Inflammatory macrophage treated with lipopolysaccharide for 4 hours (primary cell): ENCODE results near the gene TAS2R19.

Source experiments
- DNase-seq: peaks from one replicate; pipeline ENCODE4 v3.0.0-alpha.2; 2020

TAS2R19 gene

DNA sequence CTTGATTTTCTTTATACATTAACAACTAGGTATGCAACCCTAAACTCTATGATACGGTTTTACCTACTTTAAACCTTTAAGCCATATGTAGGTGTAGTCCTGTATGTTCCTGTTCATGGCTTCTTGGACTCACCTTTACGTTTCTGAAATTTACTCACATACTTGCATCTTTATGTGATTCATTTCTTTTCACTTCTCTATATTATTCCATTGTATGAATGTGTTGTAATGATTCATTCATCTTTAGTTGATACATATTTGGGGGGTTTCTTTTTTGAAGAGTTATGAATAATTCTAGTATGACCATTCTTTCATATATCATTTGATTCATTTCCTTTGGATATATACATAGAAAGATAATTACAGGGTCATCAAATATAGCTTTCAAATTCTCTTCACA, 33.3 kb downstream of the TAS2R19 start:
- DNase-seq: no peak

DNA sequence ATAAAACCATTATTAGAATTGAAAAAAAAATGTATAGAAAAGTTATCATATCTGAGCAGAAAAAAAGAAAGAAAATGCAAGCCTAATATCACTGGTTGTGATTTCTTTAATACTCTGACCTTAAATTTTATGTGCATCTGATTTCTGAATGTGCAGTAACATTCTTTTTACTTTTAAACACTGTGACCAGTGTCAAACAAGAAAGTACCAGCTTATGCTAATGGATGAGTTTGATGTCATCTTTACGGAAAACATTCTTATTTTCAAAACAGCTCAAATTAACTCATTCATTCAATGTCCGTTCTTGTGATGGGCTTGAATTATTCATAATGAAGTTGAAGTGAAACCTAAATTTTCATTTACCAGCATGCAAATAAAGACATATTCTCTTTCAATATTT, 35.6 kb downstream of the TAS2R19 start, which contains the start of gene TAS2R50:
Gene TAS2R50 (minus strand): TSS at position 101 of the 400 bp plus-strand sequence. CDS start 52 bp downstream, at position 49.
- DNase-seq: no peak

DNA sequence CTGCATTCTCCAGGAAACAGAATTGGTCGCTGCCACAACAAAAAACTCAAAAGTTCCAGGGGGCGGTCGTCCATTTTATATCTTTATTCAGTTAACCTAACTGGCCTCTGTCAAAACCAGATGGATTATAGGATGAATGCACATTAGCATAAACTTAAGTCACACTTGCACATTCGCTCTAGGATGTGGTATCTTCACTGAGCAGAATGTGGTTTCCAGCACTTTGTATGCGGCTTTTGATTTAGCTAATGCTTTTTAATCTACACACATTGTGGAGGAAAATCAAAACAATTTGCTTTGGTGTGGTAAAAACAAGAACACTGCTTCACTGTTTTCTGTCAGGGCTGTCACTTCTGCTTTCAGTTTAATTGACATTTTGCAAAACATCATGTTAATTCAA, 40.2 kb downstream of the TAS2R19 start:
- no peak for DNase-seq

DNA sequence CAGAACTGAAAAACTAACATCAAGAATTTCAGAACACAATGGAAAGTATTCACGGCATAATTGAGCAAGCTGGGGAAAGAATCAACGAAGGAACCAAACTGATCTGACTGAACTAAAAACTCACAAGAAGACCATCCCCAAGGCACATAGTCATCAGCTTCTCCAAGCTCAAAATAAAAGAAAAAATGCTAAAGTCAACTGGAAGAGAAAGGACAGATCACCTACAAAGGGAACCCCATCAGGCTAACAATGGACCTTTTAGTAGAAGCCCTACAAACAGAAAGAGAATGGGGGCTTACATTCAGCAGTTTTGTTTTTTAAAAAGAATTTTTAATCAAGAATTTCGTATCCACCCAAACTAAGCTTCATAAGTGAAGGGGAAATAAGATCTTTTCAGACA, 47.5 kb downstream of the TAS2R19 start:
- no peak for DNase-seq
